ENCODE results near the gene TTC21B. TPM values are rescaled to one million over a fixed set of nuclear protein-coding genes. Genes with fewer than 3 reads are reported as not detected.
A peak's percentile ranks its signal among the peaks of the same experiment; 100 is the strongest.

TTC21B gene
- total RNA-seq, 1 donor from 2014 or later, result 12.0 TPM

- H3K27me3 ChIP-seq (ENCODE audit: insufficient read depth, low read length), result no peaks in the 10 kb centered on the region
- TF ChIP-seq CTCF (IDR thresholded peaks at IDR 0.05; ENCODE audit: insufficient read depth, low read depth, low read length), result no peak
- H3K27ac Mint-ChIP-seq (ENCODE audit: unreplicated experiment), result no peak overlapping the region
- no peak overlapping the region for H3K9ac ChIP-seq (ENCODE audit: low read length)
- no peak overlapping the region for H3K4me2 ChIP-seq (ENCODE audit: low read length)
- H2AFZ ChIP-seq (ENCODE audit: low read depth, low read length), result no peak overlapping the region
- H3K4me1 Mint-ChIP-seq (ENCODE audit: low read depth, unreplicated experiment), result peaks cover 4% of the 10 kb centered on the region
- H3K4me3 Mint-ChIP-seq (ENCODE audit: unreplicated experiment), result no peak overlapping the region
- H4K20me1 ChIP-seq (ENCODE audit: insufficient read depth, low read length), result no peaks in the 10 kb centered on the region
- H3K4me3 ChIP-seq (ENCODE audit: insufficient read depth, low read depth, low read length), result no peak overlapping the region
- no peak overlapping the region for H3K27ac ChIP-seq (ENCODE audit: low read depth, low read length)
- H3K79me2 ChIP-seq (ENCODE audit: insufficient read depth, low read length), result no peaks in the 10 kb centered on the region
- FAIRE-seq, result no peak
- peaks cover 10% of the 10 kb centered on the region for H3K36me3 ChIP-seq (ENCODE audit: insufficient read depth, low read length)
- no peaks in the 10 kb centered on the region for H3K9me3 Mint-ChIP-seq (ENCODE audit: unreplicated experiment)
- peaks cover 4% of the 10 kb centered on the region for H3K4me1 ChIP-seq (ENCODE audit: insufficient read depth, low read length)
- H3K36me3 Mint-ChIP-seq (ENCODE audit: low read depth, unreplicated experiment), result peaks cover 3% of the 10 kb centered on the region
- H3K27me3 Mint-ChIP-seq (ENCODE audit: low read depth, unreplicated experiment), result no peaks in the 10 kb centered on the region
- H3K9me3 ChIP-seq (ENCODE audit: insufficient read depth, low read depth, low read length), result no peaks in the 10 kb centered on the region
- DNase-seq (ENCODE audit: low read depth), result no peak
These were observed 44.1 kb downstream of the TTC21B start for GRCh38 chr2:165909466-165909865.

GRCh38 chr2:165905854-165906253 lies 47.7 kb downstream of the TTC21B start:
- Histone ChIP-seq H3K9ac (ENCODE audit: low read length) (no peak overlapping the region), H3K27me3 (ENCODE audit: insufficient read depth, low read length) (no peaks in the 10 kb centered on the region), H4K20me1 (ENCODE audit: insufficient read depth, low read length) (no peaks in the 10 kb centered on the region), H3K4me1 (ENCODE audit: insufficient read depth, low read length) (peaks cover 4% of the 10 kb centered on the region), H3K36me3 (ENCODE audit: insufficient read depth, low read length) (no peaks in the 10 kb centered on the region), H3K4me3 (ENCODE audit: insufficient read depth, low read depth, low read length) (no peak overlapping the region), H3K79me2 (ENCODE audit: insufficient read depth, low read length) (no peaks in the 10 kb centered on the region), H2AFZ (ENCODE audit: low read depth, low read length) (no peak overlapping the region), H3K4me2 (ENCODE audit: low read length) (peak overlapping the region; percentile 14), H3K9me3 (ENCODE audit: insufficient read depth, low read depth, low read length) (no peaks in the 10 kb centered on the region), H3K27ac (ENCODE audit: low read depth, low read length) (no peak overlapping the region)
- TF ChIP-seq EZH2 (IDR thresholded peaks at IDR 0.05; ENCODE audit: insufficient read depth, low read length) (no peak), CTCF (IDR thresholded peaks at IDR 0.05; ENCODE audit: insufficient read depth, low read depth, low read length) (no peak)
- FAIRE-seq (no peak), DNase-seq (ENCODE audit: low read depth) (peak; percentile 36)
- Mint-ChIP-seq H3K36me3 (ENCODE audit: low read depth, unreplicated experiment) (no peaks in the 10 kb centered on the region), H3K4me1 (ENCODE audit: low read depth, unreplicated experiment) (peaks cover 4% of the 10 kb centered on the region), H3K27ac (ENCODE audit: unreplicated experiment) (no peak overlapping the region), H3K9me3 (ENCODE audit: unreplicated experiment) (no peaks in the 10 kb centered on the region), H3K4me3 (ENCODE audit: unreplicated experiment) (no peak overlapping the region), H3K27me3 (ENCODE audit: low read depth, unreplicated experiment) (no peaks in the 10 kb centered on the region)

- H3K4me1 Mint-ChIP-seq (ENCODE audit: low read depth, unreplicated experiment), result peaks cover 4% of the 10 kb centered on the region
- no peak overlapping the region for H3K27ac Mint-ChIP-seq (ENCODE audit: unreplicated experiment)
- no peak overlapping the region for H3K4me3 ChIP-seq (ENCODE audit: insufficient read depth, low read depth, low read length)
These were observed 48.3 kb downstream of the TTC21B start for GRCh38 chr2:165905269-165905668.

More at GRCh38 chr2:165905269-165905668, 48.3 kb downstream of the TTC21B start:
- FAIRE-seq (no peak), DNase-seq (ENCODE audit: low read depth) (no peak)
- Mint-ChIP-seq H3K36me3 (ENCODE audit: low read depth, unreplicated experiment) (no peaks in the 10 kb centered on the region), H3K27me3 (ENCODE audit: low read depth, unreplicated experiment) (no peaks in the 10 kb centered on the region), H3K9me3 (ENCODE audit: unreplicated experiment) (no peaks in the 10 kb centered on the region), H3K4me3 (ENCODE audit: unreplicated experiment) (no peak overlapping the region)
- Histone ChIP-seq H3K4me2 (ENCODE audit: low read length) (no peak overlapping the region), H4K20me1 (ENCODE audit: insufficient read depth, low read length) (no peaks in the 10 kb centered on the region), H3K27ac (ENCODE audit: low read depth, low read length) (no peak overlapping the region), H3K9ac (ENCODE audit: low read length) (no peak overlapping the region), H3K9me3 (ENCODE audit: insufficient read depth, low read depth, low read length) (no peaks in the 10 kb centered on the region), H3K4me1 (ENCODE audit: insufficient read depth, low read length) (peaks cover 4% of the 10 kb centered on the region), H3K79me2 (ENCODE audit: insufficient read depth, low read length) (no peaks in the 10 kb centered on the region), H2AFZ (ENCODE audit: low read depth, low read length) (no peak overlapping the region), H3K27me3 (ENCODE audit: insufficient read depth, low read length) (no peaks in the 10 kb centered on the region), H3K36me3 (ENCODE audit: insufficient read depth, low read length) (no peaks in the 10 kb centered on the region)
- TF ChIP-seq CTCF (IDR thresholded peaks at IDR 0.05; ENCODE audit: insufficient read depth, low read depth, low read length), result no peak
- no peak for TF ChIP-seq EZH2 (IDR thresholded peaks at IDR 0.05; ENCODE audit: insufficient read depth, low read length)

Measured in astrocyte (in vitro differentiated cells and primary cell).